GM23248 (cell line): ENCODE measurements around the gene SRRM5.

Source experiments
- EZH2 ChIP-seq: fragments of 200-600 bp; sonication (generic); IDR thresholded peaks from 2 replicates; pipeline ENCODE4 v1.6.1; 2018; ENCODE audit warnings: antibody characterized with exemption, mild to moderate bottlenecking; ENCODE audit not compliant: insufficient read depth, poor library complexity, severe bottlenecking
- EZH2phosphoT487 ChIP-seq: fragments of 200-600 bp; sonication (generic); IDR thresholded peaks from 2 replicates; pipeline ENCODE4 v1.6.1; 2018; ENCODE audit warnings: antibody characterized with exemption, moderate library complexity, mild to moderate bottlenecking, low read depth; ENCODE audit not compliant: insufficient read depth

GRCh38 chr19:43584484-43584883 is 27.4 kb upstream of the SRRM5 start:
- no peak for TF ChIP-seq EZH2phosphoT487
- no peak for TF ChIP-seq EZH2
